Measurements from ENCODE around the gene RTL10.
"Not testable (repeated sequence)": the region's sequence is repeated elsewhere in the genome, so short reads cannot be mapped to it uniquely, and the experiment has no call there.

The RTL10 gene

GRCh38 chr22:19888131-19888746 lies 33.6 kb upstream of the RTL10 start:
- no peak for FAIRE-seq

DNA sequence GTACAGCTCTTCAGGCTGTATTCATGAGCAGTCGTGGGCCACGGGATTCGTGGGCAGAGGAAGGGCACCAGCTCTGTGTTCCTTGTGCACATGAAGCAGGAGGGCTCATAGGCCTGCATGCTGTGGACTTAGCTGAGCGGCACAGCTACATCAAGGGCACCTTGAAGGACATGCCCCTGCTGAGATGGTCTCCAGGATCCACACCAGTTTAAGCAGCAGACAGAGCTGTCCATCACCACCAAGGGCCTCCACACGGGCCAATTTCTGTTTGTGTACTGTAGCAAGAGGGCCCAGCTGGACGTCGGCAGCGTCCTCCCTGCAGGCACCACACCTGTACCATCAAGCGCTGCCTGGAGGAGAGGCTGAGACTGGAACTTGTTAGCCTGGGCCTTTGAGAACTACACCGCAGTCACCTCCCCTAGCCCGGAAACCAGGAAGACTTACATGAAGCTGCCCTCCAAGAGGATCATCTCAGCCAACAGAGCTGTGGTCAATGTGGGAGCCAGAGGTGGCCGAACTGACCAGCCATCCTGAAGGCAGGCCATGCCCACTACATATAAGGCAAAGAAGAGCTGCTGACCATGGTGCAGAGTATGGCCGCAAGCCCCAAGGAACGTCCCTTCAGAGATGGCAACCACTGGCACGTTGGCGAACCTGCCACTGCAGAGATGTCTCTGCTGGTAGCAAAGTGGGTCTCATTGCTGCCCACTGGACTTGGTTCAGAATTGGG lies 32.7 kb upstream of the RTL10 start:
- no peak for FAIRE-seq

- no peak for FAIRE-seq
Measured at GRCh38 chr22:19886605-19887255, 32.1 kb upstream of the RTL10 start.

DNA sequence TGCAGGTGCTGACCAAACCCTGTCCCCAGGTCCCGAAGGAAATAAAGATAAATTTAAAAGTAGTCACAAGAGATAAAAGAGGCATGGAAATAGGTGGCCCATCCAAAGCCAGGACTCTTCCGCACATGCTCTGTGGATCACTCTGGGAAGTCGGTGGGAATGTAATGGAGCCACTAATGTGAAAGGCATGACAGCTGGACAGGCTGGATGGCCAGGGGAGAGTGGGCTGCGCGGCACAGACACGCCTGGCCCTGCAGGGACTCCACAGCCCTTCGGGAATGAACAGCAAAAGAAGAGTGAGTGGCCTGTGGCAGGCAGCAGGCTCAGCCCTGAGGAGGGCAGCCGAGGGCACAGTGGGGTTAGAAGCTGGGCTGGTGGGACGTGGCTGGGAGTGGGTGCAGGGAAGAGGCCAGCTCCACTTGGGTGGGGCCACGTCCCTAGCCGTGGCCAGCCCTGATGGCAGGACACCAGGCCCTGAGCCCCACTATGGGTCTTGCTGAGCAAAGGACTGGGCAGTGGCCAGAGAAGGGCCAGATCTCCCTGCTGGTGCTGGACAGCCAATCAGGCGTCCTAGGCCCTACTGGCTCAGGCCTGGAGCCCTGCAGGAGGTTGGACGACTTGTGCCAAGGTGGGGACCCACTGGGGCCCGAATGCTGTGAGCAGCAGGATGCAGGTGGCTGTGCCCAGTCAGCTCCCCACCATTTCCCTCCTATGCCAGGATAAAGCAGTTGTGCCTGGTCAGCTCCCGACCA lies 31.3 kb upstream of the RTL10 start:
- FAIRE-seq: no peak

GRCh38 chr22:19884954-19885751 lies 30.5 kb upstream of the RTL10 start:
- no peak for FAIRE-seq

DNA sequence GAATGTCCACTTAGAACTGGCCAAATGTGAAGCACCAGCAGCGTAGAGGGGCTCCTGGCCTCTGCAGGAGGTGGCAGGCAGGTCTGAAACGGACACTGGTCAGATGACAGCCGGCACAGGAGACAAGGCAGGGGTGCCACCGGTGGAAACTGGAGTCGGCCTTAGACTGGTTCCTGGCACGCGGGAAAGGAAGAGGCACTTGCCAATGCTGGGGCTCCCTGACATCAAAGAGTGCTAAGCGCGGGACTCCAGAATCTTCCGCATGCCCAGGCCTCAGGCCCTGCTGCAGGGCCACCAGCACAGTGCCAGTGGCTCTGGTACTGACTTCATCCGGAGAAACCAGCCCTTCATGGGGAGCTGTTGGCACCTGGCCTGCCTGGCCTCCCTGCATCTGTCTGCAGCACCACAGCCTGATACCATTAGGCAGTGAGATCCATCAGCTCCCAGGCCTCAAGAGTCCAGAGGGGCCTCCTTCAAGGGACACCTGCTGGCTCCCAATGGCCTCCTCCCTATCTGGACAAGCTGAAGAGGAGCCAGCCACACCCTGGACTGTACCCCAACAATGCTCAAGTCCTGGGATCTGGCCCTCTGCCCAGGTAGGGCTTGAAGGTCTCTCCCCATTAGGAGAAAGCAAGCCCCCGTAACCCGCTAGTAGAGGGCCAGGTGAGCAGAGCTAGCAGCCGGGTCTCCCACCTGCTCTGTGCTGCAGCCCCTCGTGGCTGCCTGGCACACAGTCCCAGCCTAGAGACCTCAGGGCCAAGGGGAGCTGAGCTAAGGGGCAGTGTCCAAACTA lies 29.7 kb upstream of the RTL10 start:
- no peak for FAIRE-seq

DNA sequence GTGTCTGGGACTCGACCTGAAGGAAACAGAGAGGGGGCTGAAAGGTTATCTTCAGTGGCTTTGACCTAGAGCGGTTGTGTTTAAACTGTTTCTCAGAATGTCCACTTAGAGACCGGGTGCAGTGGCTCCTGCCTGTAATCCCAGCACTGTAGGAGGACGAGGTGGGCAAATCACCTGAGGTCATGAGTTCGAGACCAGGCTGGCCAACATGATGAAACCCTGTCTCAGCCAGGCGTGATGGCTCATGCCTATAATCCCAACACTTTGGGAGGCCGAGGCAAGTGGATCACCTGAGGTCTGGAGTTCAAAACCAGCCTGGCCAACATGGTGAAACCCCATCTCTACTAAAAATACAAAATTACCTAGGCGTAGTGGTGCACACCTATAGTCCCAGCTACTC lies 28.8 kb upstream of the RTL10 start:
- not testable (repeated sequence) for FAIRE-seq

DNA sequence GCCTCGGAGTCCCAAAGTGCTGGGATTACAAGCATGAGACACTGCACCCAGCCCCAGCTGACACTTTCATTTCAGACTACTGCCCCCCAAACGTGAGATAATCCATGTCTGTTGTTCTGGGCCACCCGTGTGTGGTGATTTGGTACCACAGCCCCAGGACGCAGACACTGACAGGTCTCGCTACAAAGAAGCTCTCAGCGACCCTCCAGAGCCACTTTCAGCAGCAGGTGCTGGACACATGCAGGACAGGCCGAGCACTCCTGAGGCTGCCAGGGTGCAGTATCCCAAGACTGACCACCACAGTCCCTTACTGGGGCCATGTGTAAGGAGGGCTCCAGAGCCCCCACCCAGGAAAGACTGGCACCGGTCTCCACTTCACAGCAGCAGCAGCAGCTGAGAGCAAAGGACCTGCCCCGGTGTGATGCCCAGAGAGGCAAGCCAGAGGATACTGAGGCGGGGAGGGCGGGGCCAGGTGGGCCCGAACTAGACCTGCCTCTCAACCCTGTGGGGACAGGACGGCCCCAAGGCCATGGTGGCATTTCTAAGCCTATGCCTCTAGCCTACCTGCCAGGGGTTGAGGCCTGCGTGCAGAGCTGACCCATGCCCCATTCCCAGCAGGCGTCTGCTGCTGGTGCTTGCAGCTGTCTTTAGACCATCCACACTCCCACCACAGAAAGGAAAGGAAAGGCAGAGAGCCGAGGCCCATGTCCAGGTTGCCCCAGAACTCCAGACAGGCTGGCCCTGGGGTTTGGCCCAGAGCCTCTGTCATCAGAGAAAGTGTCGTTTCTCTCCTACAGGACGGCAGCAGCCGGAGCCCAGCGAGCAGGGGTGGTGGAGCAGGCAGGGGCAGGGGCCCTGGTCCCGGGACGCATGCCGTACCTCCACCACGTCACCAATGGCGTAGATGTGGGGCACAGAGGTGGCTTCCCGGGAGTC lies 28.0 kb upstream of the RTL10 start:
- FAIRE-seq: no peak

GRCh38 chr22:19880786-19881569 lies 26.3 kb upstream of the RTL10 start:
- peak; percentile 99 for FAIRE-seq

- no peak for FAIRE-seq
Measured at GRCh38 chr22:19879992-19880785, 25.5 kb upstream of the RTL10 start.

DNA sequence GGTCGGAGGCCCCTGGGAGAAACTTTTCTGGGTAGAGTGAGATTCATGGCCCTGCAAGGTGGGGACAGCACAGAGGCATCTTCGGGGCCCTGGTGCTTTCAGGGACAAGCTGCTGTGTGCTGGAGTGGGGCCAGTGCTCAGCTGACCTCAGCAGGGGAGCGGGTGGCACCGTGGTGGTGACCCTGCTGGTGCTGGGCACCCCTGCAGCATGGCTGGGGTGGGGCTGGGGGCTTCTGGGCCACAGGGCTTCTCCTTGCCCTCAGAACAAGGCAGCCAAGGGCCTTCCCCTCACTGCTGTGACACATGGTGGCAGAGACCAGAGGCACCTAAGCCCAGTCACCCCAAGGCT lies 24.9 kb upstream of the RTL10 start:
- no peak for FAIRE-seq

DNA sequence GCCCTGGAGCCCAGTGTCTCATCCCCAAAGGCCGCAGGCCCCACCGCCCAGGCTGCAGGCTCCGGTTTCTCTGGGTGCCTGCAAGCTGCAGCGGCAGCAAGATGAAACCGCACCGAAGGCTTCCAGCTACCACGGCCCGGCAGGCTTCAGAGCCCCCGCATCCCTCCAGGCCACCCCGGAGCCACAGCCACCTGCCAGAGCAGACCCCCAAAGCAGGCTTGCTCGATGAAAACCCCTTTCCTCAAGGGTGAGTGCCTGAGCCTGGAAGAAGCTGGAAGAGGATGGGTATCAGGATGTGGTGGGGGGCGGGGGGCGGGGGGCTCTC lies 24.5 kb upstream of the RTL10 start:
- FAIRE-seq: no peak

GRCh38 chr22:19878461-19879245 lies 24.0 kb upstream of the RTL10 start:
- FAIRE-seq: no peak

- FAIRE-seq: no peak
Measured at GRCh38 chr22:19877626-19878339, 23.1 kb upstream of the RTL10 start.

GRCh38 chr22:19876941-19877625 lies 22.4 kb upstream of the RTL10 start:
- FAIRE-seq: no peak

DNA sequence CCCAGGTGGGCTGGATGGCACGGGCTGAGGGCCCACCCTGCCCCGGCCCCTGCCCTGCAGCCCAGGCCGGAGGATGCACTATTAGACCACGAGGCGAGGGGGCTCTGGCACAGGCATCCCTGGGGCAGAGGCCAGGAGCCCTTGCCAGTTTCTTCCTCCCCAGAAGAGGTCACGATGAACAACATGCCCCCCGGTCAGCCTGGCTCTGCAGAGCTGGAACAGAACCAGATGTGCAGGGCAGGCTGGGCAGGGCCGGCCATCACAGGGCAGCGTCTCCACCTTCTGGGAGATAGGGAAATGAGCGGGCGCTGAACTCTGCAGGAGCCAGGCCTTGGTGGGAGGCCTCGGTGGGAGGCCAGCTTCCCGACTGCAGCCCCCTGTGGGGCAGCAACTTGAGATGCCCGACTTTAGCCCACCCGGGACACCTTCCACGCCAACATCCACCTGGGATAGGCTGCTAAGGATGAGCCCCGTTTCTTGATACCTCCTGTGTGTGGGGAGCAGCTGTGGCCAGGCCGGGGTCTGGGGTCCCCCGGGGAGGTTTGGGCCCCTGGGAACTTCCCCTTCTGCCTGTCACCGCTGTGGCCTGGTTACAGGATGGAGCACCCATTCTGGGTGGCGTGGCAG lies 21.8 kb upstream of the RTL10 start:
- FAIRE-seq: no peak

All from G401.6 (cell line).